ENCODE data around the gene ZNF133. TPM values are rescaled to one million over a fixed set of nuclear protein-coding genes. Genes with fewer than 3 reads are reported as not detected.

Gene ZNF133
- total and polyA plus RNA-seq, 2 donors (not counting 3 experiments of a cell fraction or from before 2014, with no cell fraction given), result 11.1 to 13.8 TPM

DNA sequence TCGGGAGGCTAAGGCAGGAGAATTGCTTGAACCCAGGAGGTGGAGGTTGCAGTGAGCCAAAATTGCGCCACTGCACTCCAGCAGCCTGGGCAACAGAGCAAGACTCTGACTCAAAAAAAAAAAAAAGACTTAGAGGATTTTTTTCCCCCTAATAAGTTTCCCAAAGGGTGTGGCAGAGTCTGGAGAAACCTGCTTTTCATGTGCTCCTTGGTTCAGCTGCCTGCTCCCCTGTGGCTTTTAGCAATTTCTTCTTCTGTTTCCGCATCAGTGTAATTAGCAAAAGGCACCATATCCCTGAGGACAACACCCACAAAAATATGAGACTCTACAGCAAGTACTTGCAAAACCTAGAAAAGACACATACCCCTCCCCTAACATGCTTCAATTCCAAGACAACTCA, 28.6 kb upstream of the ZNF133 start:
- Histone ChIP-seq H3K9me3 (replicated peaks; ENCODE audit: control insufficient read depth, insufficient read depth, low read length) (no peaks in the 10 kb centered on the region), H3K9me1 (replicated peaks; ENCODE audit: control insufficient read depth, extremely low read depth, insufficient read depth, low read length) (no peaks in the 10 kb centered on the region), H3K36me3 (ENCODE audit: control insufficient read depth in 2 of 2, extremely low read depth in 1 of 2, insufficient read depth in 2 of 2, low read length in 2 of 2) (no peaks in the 10 kb centered on the region), H3K79me2 (ENCODE audit: control insufficient read depth, insufficient read depth, low read length) (no peaks in the 10 kb centered on the region), H3K4me2 (ENCODE audit: insufficient read depth, low read length) (no peak overlapping the region), H3K4me3 (replicated peaks in 1 of 3; ENCODE audit: insufficient read depth in 1 of 3, low read depth in 1 of 3, low read length in 3 of 3) (no peak overlapping the region), H2AFZ (ENCODE audit: low read depth, low read length) (no peak overlapping the region), H3K4me1 (ENCODE audit: control insufficient read depth, extremely low read depth, insufficient read depth, low read length) (no peaks in the 10 kb centered on the region), H3K27me3 (ENCODE audit: control insufficient read depth in 2 of 2, insufficient read depth in 2 of 2, low read length in 2 of 2) (peaks cover 0 to under 1% of the 10 kb centered on the region in 2 experiments), H4K20me1 (replicated peaks; ENCODE audit: control insufficient read depth, extremely low read depth, insufficient read depth, low read length) (no peaks in the 10 kb centered on the region), H3K9ac (replicated peaks; ENCODE audit: extremely low read depth, insufficient read depth, low read length) (no peak overlapping the region), H3K27ac (ENCODE audit: insufficient read depth, low read depth, low read length) (no peak overlapping the region)
- ChIA-PET POLR2A (no interaction called here), CTCF (no interaction called here)
- intact Hi-C loops (cut with micrococcal nuclease) (no loop called here), dilution Hi-C loops (cut with MboI; ENCODE audit: extremely low pct_ligation_motif_present, low sequenced_read_pairs) (no loop called here)
- TF ChIP-seq FOS (IDR thresholded peaks at IDR 0.05; ENCODE audit: borderline replicate concordance, insufficient read depth, low read length), result no peak
- no peak for DNase-seq (ENCODE audit: low read depth, low spot score)
- BruUV-seq (replicated peaks), result no TSS peak
- FAIRE-seq, result no peak

DNA sequence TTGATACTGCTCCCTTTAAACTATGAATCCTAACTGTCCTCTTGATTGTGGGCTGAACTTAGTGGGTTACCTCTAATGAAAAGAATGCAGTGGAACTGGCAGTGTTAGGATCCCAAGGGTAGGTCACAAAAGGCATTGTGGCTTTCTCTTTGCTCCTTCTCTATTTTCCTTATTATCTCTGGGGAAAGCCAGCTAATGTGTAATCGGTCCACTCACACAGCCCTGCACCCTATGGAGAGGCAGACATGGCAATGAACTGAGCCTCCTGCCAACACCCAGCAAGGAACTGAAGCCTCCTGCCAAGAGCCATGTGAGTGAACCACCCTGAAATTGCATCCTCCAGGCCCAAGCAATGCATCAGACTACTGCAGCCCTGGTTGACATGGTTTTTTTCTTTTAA, 24.6 kb upstream of the ZNF133 start:
- POLR2A ChIA-PET, result no interaction called here

More for the DNA sequence above, 24.6 kb upstream of the ZNF133 start:
- no peak overlapping the region for H3K27ac ChIP-seq (ENCODE audit: insufficient read depth, low read depth, low read length)
- no peaks in the 10 kb centered on the region for H3K27me3 ChIP-seq (ENCODE audit: control insufficient read depth in 2 of 2, insufficient read depth in 2 of 2, low read length in 2 of 2)
- no peak for FAIRE-seq
- DNase-seq (ENCODE audit: low read depth, low spot score), result no peak
- no peak overlapping the region for H3K4me3 ChIP-seq (replicated peaks in 1 of 3; ENCODE audit: insufficient read depth in 1 of 3, low read depth in 1 of 3, low read length in 3 of 3)
- no peaks in the 10 kb centered on the region for H3K36me3 ChIP-seq (ENCODE audit: control insufficient read depth in 2 of 2, extremely low read depth in 1 of 2, insufficient read depth in 2 of 2, low read length in 2 of 2)
- H3K4me1 ChIP-seq (ENCODE audit: control insufficient read depth, extremely low read depth, insufficient read depth, low read length), result no peaks in the 10 kb centered on the region
- CTCF ChIA-PET, result interaction anchor here (0.7 to 1.8 kb wide), 3 partner anchors 12 to 118 kb away, joined by 3 to 6 read pairs (median 3); no protein-coding TSS in a partner anchor
- no peak overlapping the region for H3K9ac ChIP-seq (replicated peaks; ENCODE audit: extremely low read depth, insufficient read depth, low read length)
- no peak overlapping the region for H2AFZ ChIP-seq (ENCODE audit: low read depth, low read length)
- intact Hi-C loops (cut with micrococcal nuclease), result no loop called here
- no peak overlapping the region for H3K4me2 ChIP-seq (ENCODE audit: insufficient read depth, low read length)
- H4K20me1 ChIP-seq (replicated peaks; ENCODE audit: control insufficient read depth, extremely low read depth, insufficient read depth, low read length), result no peaks in the 10 kb centered on the region
- no TSS peak for BruUV-seq (replicated peaks)
- dilution Hi-C loops (cut with MboI; ENCODE audit: extremely low pct_ligation_motif_present, low sequenced_read_pairs), result no loop called here
- H3K9me3 ChIP-seq (replicated peaks; ENCODE audit: control insufficient read depth, insufficient read depth, low read length), result no peaks in the 10 kb centered on the region
- TF ChIP-seq, protein P1, sequence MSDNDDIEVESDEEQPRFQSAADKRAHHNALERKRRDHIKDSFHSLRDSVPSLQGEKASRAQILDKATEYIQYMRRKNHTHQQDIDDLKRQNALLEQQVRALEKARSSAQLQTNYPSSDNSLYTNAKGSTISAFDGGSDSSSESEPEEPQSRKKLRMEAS (IDR thresholded peaks at IDR 0.05; ENCODE audit: insufficient read depth, insufficient read length), result no peak
- TF ChIP-seq POLR2AphosphoS5 (IDR thresholded peaks at IDR 0.05; ENCODE audit: insufficient read depth, low read depth, low read length) (no peak), POLR2A (IDR thresholded peaks at IDR 0.05; ENCODE audit: low read depth, low read length) (no peak), GATA2 (IDR thresholded peaks at IDR 0.05; ENCODE audit: insufficient read depth, insufficient read length, low read depth, low read length) (no peak), MYC (IDR thresholded peaks at IDR 0.05; ENCODE audit: low read depth, low read length) (no peak), FOS (IDR thresholded peaks at IDR 0.05; ENCODE audit: borderline replicate concordance, insufficient read depth, low read length) (no peak), CTCF (IDR thresholded peaks at IDR 0.05; ENCODE audit: extremely low read depth in 1 of 2, insufficient read depth in 1 of 2, low read depth in 1 of 2, low read length in 2 of 2) (no peak), EZH2 (IDR thresholded peaks at IDR 0.05; ENCODE audit: borderline replicate concordance, low read depth, low read length, severe bottlenecking) (no peak), JUN (IDR thresholded peaks at IDR 0.05; ENCODE audit: borderline replicate concordance, insufficient read depth, insufficient read length, low read depth) (no peak)
- no peaks in the 10 kb centered on the region for H3K79me2 ChIP-seq (ENCODE audit: control insufficient read depth, insufficient read depth, low read length)
- no peaks in the 10 kb centered on the region for H3K9me1 ChIP-seq (replicated peaks; ENCODE audit: control insufficient read depth, extremely low read depth, insufficient read depth, low read length)

All from endothelial cell of umbilical vein (primary cell).